HG02840 (cell line): Measurements from ENCODE around the gene GTF2F2.
"Not testable (repeated sequence)": the region's sequence is repeated elsewhere in the genome, so short reads cannot be mapped to it uniquely, and the experiment has no call there.

ENCODE experiments used
- ATAC-seq: cut with Tn5 transposase; IDR thresholded peaks from one replicate; pipeline ENCODE4 v1.9.1; 2021; ENCODE audit warnings: mild to moderate bottlenecking, moderate library complexity, moderate number of reproducible peaks; ENCODE audit not compliant: unreplicated experiment, low FRiP score

The GTF2F2 gene

DNA sequence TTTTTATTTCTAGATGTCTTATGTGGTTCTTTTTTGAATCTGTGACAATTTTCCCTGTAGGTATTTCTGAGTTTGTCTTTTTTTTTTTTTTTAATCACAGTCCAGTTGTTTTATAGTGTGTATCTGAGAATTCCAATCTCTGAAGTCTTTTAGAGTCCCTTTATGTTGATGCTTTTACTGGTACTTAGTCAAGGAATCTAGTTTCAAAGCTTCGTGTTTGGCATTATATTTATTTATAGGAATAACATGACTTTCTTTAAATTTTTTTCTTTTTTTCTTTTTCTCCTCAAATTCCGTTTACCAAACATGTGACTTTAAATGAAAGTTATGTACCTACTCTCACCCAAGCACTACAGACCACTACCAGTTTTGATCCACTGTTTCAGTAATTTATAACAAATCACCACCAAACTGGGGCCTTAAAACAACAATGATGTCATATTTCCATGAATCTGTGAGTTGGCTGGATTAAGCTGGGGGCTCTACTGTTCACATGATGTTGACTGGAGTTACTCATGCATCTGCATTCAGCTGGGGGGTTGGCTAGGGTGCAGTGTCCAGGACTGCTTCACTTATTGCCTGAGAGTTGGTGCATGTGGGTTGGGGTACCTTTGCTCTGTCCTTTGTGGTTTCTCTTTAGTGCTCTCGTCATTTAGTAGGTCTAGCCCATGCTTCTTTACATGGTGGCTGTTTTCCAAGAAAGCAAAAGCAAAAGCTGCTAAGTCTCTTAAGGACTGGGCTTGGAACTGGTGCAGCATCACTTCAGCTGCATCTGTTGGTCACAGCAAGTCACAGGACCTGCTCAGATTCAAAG lies 58.2 kb downstream of the GTF2F2 start:
- no peak for ATAC-seq

DNA sequence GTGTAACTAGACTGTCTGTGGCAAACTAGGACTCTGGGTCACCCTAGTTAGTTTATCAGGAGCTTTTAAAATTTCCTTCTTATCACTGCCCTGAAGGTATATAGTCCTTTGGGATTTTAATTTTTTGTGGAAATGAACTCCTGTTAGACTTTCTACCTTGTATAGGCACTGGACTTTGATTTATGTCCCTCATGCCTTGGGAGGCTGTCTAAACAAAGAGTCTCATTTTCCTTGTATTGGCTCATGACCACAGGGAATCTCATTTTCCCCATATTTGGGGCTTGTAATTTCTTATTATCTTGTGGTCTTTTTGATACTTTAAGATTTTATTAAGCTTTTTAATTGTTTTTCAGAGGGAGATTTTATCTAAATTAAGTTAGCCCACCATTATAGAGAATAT lies 59.1 kb downstream of the GTF2F2 start:
- ATAC-seq, result no peak

GRCh38 chr13:45180303-45180702 lies 60.0 kb downstream of the GTF2F2 start:
- no peak for ATAC-seq

GRCh38 chr13:45180713-45181601 lies 60.6 kb downstream of the GTF2F2 start:
- no peak for ATAC-seq

DNA sequence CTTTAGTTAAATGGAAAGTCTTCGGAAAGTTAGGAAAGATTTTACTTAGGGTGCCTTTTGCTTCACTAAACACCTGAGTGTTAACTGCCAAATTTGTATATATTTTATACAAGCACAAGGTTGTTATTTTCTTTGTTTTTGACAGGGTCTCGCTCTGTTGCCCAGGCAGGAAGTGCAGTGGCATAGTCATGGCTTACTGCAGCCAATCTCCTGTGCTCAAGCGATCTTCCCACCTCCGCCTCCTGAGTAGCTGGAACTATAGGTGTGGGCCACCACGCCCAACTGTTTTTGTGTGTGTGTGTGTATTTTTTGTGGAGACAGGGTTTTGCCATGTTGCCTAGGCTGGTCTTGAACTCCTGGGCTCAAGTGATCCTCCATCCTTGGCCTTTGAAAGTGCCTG lies 64.4 kb downstream of the GTF2F2 start:
- ATAC-seq, result no peak

DNA sequence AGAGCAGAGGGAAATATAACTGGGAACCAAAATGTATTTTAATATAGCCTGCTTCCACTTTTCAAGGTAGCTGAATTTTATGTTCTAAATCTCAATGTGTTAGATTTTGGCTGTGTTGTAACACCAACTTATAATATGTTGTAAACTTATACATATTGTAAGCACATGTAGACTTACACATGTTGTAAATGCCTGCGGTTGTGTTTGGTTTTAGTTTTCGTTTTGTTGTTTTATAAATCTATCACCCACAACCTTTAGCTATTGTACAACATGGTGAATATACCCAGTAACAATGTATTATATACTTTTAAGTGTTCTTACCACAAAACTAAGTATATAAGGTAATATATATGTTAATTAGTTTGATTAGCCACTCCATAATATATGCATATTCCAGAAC lies 65.0 kb downstream of the GTF2F2 start:
- no peak for ATAC-seq

- ATAC-seq, result not testable (repeated sequence)
Measured at GRCh38 chr13:45189077-45189476, 68.8 kb downstream of the GTF2F2 start.

DNA sequence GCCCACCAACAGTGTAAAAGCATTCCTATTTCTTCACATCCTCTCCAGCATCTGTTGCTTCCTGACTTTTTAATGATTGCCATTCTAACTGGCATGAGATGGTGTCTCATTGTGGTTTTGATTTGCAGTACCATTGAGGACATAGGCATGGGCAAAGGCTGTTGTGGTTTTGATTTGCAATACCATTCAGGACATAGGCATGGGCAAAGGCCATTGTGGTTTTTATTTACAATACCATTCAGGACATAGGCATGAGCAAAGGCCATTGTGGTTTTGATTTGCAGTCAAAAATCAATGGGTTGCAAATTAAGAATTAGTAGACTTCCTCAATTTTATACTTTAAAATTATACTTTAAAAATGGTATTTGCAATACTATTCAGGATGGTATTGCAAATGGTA lies 69.2 kb downstream of the GTF2F2 start:
- ATAC-seq, result not testable (repeated sequence)

DNA sequence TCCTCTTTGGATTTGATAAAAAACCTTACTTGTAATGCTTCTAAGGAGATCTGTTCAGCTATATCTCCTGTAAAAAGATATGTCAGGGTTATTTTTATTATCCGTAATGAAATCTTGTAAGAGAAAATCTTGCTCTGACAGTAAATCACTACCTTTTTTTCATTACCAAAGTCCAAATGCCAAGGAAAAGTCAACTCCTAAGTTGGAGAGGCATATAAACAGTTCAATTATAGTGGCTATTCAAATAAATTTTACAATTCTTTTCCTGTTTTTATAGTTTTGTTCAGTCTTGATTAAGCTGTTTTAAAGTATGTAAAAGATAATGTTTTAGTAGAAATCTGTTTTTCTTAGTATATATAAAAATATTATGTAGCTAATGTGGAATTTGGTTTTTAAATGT lies 71.6 kb downstream of the GTF2F2 start:
- no peak for ATAC-seq

- ATAC-seq, result no peak
Measured at GRCh38 chr13:45194081-45194939, 74.0 kb downstream of the GTF2F2 start.

DNA sequence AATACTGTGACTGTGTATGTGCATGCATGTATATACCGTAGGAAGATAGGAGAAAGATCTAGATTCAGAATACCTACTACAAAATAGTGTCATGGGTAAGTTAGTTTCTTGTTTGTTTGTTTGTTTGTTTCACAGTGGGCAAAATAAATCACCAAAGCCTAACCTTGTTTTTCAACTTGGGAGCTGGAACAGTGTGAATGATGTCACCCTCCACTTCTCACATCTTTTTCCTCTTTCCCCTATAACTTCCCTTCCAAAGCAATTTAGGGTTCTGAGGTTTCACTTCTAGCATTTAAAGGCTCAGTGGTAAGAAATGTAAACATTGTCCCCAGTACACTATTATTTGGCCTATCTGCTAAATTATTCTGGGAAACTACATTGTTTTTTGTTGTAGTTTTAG lies 75.1 kb downstream of the GTF2F2 start:
- no peak for ATAC-seq

DNA sequence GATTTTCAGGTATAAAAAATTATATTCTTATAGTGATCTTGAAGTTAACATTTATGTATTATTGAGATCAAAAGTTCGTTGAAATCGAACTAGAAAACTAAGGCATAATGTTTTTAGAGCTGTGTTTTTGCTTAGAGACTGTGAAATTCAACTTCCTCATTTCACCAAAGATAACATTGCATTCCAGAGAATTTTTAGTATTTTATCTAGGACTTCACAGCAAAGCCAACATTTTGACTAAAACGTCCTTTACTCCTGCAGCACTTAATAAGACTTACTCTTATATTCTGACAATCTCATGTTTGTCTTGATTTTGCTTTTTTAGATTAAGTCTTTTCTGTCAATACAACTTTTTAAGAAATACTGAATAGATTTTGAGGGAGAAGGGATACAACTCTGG lies 75.8 kb downstream of the GTF2F2 start:
- ATAC-seq, result no peak

GRCh38 chr13:45196622-45197021 lies 76.3 kb downstream of the GTF2F2 start:
- ATAC-seq, result no peak

GRCh38 chr13:45198041-45198440 lies 77.7 kb downstream of the GTF2F2 start:
- no peak for ATAC-seq

DNA sequence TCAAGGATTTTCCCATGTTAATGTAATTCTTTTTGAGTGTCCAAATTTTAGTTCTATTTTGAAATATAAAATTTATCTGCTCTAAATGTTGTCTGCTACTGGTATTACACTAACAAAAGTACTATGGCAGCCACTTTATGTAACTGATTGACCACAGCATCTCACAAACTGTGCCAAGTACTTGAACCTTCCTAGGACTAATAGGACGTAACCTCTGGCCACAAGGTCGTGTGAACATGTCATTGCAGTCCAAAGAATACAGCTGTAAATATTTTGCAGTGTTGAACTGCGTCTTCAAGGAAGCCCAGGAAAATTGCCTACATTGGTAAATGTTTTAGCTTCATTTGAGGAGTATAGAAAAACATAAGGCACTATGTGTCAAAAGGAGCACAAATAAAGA lies 78.6 kb downstream of the GTF2F2 start:
- ATAC-seq, result no peak

- ATAC-seq, result no peak
Measured at GRCh38 chr13:45199711-45200110, 79.4 kb downstream of the GTF2F2 start.

- no peak for ATAC-seq
Measured at GRCh38 chr13:45200701-45201232, 80.5 kb downstream of the GTF2F2 start, which contains the start of gene KCTD4. TSS of gene KCTD4 (minus strand) at chr13:45201045. CDS start at chr13:45194567, 6,478 bp downstream.

GRCh38 chr13:45205124-45205523 lies 84.8 kb downstream of the GTF2F2 start:
- ATAC-seq, result no peak

- no peak for ATAC-seq
Measured at GRCh38 chr13:45206340-45206739, 86.0 kb downstream of the GTF2F2 start.

GRCh38 chr13:45207319-45207718 lies 87.0 kb downstream of the GTF2F2 start:
- no peak for ATAC-seq
